ENCODE results near the gene ATP13A2. TPM values are rescaled to one million over a fixed set of nuclear protein-coding genes. Genes with fewer than 3 reads are reported as not detected.

ATP13A2 gene
- total RNA-seq, 1 experiment from 2014 or later: 39.9 TPM

DNA sequence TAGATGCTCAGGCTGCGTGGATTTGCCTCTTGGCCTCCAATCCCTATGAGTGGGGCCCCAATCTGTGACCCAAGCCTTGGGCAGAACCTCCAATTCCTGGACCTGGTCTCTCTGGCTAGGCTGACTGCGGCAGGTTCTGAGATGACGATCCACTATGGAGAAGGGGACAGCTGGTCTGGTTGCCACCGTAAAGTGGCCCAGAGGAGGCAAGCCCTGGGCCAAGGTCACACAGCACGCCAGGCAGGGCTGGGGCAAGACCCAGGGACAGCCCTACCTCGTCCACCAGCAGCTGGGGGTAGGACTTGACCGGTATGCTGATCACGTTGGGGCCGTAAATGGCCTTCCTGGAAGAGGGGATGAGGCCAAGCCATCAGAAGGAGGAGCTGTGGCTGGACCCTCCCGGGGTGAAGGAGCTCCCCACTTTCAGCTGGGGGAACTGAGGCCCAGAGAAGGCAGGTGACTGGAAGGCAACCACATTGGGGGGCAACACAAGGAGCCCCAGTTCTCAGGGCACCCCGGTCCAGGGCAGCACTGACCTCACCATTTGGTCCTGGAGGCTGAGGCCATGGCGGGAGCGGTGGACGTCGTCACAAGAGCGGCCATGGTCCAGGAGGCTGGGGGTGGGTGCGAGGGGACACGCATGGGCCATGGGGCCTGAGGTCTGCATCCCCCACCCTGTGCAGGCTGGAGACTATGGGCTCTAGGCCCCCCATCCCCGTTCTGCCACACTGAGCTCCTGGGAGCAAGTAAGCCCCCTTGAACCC, 9.8 kb downstream of the ATP13A2 start:
- no peak for DNase-seq (ENCODE audit: low spot score)

GRCh38 chr1:16999863-17000262, 11.9 kb downstream of the ATP13A2 start:
- no peak for DNase-seq (ENCODE audit: low spot score)

DNA sequence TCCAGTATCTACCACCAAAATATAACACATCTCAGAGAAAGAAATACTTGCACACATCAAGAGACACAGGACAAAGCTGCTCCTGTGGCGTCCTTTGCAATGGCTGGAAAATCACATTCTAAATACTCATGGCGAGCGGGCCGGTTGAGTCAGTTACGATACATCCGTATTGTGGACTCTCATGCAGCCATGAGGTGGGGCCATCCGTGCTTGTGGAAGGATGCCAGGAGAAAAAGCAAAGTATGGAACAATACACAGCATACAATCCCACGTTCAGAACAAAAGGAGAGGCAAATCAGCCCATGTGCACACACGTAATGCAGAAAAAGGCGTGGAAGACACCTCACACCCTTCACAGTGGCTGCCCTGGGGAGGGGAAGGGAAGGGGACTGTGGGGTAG, 13.1 kb downstream of the ATP13A2 start:
- no peak for DNase-seq (ENCODE audit: low spot score)

DNA sequence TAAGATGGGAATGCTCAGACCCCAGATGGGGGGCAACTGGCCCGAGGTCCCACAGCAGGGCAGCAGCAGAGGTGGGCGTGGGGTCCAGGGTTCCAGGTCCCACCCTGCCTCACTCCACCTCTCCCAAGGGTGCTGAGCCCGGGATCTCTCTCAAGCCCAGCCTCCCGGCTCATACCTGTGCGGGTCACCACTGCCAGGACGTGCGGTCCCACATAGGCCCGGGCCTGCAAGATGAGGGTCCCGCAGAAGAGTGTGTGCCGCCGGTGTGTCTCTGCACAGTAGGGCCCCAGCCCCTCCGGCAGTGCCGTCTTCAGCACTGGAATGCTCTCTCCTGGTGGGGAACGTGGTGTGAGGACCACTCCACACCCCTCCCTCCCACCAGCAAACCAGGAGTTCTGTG, 14.9 kb downstream of the ATP13A2 start:
- DNase-seq (ENCODE audit: low spot score): no peak

GRCh38 chr1:16993521-16994038, 18.1 kb downstream of the ATP13A2 start:
- DNase-seq (ENCODE audit: low spot score): no peak

- no peak for DNase-seq (ENCODE audit: low spot score)
These were observed 19.1 kb downstream of the ATP13A2 start for GRCh38 chr1:16992675-16993074.

GRCh38 chr1:16992102-16992501, 19.6 kb downstream of the ATP13A2 start:
- no peak for DNase-seq (ENCODE audit: low spot score)

DNA sequence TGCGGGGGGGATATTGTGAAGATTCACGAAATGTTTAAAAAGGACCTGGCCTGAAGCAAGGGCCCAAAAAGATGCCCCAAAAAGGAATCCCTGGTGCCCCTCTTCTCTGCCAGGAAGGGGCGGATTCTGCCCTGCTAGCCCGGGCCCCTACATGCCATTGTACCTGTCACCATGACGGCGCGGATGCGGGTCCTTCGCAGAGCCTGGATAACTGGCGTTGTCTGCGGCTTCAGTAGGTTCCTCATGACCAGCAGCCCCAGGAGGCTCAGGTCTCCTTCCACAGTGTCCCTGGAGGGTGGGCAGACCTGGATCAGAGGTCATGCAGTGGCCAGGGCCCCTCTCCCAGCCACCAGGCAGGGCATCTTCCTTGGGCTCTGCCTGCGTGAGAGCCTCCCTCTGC, 20.2 kb downstream of the ATP13A2 start:
- DNase-seq (ENCODE audit: low spot score): no peak

DNA sequence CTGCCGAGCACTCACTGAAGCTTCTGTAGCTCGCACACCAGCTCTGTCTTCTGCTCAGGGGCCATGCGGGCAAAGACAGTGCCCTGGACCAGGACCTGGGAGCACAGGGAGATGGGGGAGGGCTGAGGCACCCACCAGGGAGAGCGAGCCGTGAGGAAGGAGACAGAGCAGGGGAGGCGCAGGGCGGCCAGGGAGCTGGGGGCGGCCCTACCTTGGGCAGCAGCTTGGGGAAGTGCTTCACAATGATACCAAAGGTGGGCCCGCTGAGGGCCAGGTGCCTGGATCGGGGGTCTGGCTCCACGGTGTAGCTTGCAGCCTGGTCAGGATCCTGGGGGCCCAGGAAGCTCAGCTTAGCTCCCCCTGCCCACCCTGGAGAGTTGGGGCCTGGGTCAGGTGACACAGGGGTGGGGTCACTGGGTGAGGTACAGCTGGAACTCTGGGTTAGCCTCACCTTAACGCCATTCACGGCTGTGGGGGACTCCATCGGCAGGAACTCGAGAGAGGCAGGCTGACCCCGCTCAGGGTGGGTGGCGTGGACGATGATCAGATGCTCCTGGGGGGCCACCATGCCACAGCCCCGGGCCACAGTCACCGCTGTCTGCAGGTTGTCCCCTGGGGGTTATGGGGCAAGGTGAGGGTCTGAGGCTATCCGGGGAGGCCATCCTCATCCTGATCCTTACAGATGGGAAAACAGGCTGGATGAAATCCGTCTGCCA, 21.9 kb downstream of the ATP13A2 start:
- DNase-seq (ENCODE audit: low spot score): no peak

- DNase-seq (ENCODE audit: low spot score): no peak
These were observed 23.5 kb downstream of the ATP13A2 start for GRCh38 chr1:16988210-16988609.

DNA sequence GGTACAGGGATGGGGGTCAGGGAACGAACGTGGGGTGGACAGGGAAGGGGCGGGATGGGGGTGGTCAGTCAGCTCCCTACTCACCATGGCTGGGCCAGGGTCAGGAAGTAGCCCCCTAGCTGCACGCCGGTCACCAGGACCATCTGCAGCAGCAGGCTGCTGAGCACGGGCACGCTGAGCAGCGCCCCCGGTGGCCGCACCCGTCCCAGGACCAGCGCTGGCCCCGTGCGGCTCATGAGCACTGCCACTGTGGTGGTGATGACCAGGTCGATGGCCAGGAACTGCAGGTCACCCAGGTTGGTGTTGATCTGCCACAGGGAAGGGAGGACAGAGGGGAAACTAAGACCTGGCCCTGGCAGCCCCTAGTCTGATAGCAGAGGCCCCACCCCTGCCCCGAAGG, 24.8 kb downstream of the ATP13A2 start:
- DNase-seq (ENCODE audit: low spot score): no peak

DNA sequence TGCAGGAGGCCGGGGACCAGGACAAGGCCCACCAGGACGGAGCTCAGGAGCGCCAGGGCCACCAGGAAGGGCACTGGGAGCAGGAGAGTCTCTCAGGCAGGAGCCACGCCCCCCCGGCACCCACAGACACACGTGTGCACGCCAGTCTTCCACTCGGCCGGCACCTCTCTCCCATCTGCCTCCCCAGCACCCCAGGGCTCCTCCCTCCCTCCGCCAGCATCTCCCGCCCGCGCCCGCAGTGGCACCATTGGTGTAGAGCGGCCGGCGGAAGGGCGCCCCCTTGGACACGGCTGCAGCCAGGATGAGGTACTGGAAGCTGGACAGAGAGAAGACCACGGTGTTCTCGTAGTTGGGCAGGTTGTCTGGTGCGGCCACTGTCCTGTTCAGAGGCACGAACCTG, 25.2 kb downstream of the ATP13A2 start:
- no peak for DNase-seq (ENCODE audit: low spot score)

DNA sequence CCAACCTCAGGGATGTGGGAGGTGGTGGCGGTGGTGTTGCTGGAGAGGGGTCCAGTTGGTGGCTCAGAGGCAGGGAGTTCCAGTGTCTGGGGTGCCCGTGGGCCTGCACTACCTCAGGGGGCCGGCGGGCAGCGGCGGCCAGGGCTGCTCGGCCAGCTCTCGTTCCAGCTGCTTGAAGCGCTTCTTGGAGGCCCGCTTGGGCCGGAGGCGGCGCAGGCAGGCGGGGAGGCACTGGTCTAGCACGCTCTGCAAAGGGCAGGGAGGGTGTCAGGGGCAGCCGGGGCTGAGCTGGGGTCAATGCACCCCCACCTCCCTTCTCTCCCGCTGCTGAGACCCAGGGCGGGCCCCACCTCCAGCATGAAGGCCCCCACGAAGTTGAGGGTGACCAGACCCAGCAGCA, 25.6 kb downstream of the ATP13A2 start:
- DNase-seq (ENCODE audit: low spot score): no peak

- DNase-seq (ENCODE audit: low spot score): peak; percentile 81
These were observed 27.0 kb downstream of the ATP13A2 start for GRCh38 chr1:16984717-16985116.

- no peak for DNase-seq (ENCODE audit: low spot score)
These were observed 28.1 kb downstream of the ATP13A2 start for GRCh38 chr1:16983649-16984048.

DNA sequence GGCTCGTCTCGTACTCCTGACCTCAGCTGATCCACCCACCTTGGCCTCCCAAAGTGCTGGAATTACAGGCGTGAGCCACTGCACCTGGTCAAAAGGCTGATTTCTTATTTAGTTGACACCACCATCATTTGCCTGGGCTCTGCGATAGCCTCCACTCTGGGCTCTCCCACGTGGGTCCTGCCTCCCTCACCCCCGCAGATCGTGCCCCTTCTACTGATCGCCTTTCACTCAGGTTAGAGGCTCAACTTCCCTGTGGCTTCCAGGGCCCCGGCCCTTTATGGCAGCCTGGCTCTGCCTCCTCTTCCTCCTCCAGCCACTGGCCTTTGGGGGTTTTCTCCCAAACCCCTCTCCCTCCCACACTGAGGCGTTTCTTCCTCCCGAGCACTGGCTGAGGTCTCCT, 28.8 kb downstream of the ATP13A2 start:
- no peak for DNase-seq (ENCODE audit: low spot score)

DNA sequence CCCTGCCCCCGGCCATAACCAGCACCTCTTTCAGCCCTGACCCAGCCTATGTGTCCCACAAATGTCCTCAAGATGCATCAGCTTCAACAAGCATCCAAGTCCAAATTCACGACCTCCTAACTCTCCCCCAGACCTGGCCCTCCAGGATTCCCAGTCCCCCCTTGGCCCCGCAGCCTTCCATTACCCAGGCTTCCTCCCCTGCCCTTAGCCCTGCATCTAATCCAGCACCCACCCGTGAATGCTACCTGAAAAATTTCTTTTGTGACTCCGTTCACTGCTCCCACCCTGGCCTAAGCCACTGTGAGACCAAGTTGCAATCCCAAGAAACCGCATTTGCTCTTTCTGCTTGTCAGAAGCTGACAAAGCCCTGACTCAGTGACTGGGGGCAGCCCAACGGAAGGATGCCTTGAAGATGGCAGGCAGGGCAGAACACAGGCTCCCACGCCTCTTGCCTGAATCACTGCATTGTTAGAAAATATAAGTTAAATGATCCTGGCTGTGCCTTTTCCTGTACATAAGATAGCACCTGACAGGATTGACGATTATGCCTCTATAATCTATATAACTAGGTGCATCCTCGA, 30.4 kb downstream of the ATP13A2 start:
- DNase-seq (ENCODE audit: low spot score): peak; percentile 70

GRCh38 chr1:16980473-16981268, 31.1 kb downstream of the ATP13A2 start, which contains the start of gene MFAP2:
Gene MFAP2 (minus strand): TSS chr1:16980620. CDS start chr1:16978273, 2,347 bp downstream.
- DNase-seq (ENCODE audit: low spot score): no peak

DNA sequence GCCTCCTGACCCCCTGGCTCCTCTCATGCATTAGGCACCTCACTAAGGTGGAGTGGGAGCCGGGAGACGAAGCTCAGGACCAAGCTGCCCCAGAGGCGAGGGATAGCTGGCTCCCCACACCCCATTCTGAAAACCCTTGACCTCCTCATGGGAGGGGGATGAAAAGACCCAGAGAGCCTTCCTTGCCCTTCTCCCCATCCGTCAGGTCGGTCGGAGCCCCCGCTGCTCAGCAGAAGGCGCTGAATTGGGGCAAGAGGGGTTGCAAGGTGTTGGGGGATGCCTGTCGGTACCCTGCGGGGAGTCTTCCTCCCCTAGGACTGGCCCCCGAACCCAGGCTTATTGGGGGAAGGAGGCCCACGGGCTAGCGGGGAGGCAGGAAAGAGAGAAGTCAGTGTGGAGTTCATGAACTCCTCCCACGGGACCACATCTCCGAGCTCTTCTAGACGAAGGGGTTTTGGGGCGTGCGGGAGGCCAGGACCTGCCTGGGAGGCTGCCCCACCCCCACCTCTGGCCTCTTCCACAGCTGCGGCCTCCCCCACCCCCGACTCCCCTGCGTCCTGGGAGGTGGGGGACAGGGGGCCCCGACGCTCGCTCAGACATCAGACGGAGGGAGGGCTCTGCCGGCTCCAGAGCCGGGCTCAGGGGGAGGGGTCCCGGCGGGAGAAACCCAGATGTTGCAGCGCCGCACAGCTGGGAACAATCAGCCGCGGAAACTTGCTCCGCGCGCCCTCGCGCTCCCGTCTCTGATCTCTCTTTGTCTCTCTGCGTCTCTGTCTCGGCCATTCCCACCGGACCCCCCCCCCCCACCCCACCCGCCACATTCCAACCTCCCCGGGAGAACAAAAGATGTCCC, 32.0 kb downstream of the ATP13A2 start:
- no peak for DNase-seq (ENCODE audit: low spot score)

- peak; percentile 52 for DNase-seq (ENCODE audit: low spot score)
These were observed 32.9 kb downstream of the ATP13A2 start for GRCh38 chr1:16978567-16979474.
